MM.1S (cell line): ENCODE measurements around the gene RAP1GDS1.

Source experiments
- EZH2phosphoT487 ChIP-seq: fragments of 300-600 bp; sonication (generic); IDR thresholded peaks from 2 replicates; pipeline ENCODE4 v1.6.1; 2018; ENCODE audit warnings: antibody characterized with exemption, low read length
- TF ChIP-seq, protein P1 (sequence below): fragments of 300-600 bp; sonication (generic); IDR thresholded peaks from 2 replicates; pipeline ENCODE4 v1.5.1; 2016; ENCODE audit warnings: antibody characterized with exemption, low read length, mixed read lengths

DNA sequence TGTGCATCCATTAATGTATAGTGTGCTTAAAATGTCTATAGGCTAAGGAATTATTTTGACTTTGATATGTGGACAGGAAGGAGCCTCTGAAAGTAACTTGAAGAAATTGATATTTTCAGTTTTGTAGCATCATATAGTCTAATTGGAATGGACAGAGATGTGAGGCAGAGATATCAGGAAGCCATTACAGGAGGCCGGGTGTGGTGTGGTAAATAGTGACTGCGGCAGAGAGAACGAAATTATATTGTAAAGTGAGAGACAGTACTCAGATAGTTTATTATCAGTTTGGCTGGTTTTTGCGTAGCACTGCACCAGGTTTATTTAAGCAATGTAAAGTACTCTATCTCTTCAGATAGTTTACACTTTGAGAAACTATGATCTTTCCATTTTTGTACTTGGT, 98.5 kb downstream of the RAP1GDS1 start:
- TF ChIP-seq, protein P1, sequence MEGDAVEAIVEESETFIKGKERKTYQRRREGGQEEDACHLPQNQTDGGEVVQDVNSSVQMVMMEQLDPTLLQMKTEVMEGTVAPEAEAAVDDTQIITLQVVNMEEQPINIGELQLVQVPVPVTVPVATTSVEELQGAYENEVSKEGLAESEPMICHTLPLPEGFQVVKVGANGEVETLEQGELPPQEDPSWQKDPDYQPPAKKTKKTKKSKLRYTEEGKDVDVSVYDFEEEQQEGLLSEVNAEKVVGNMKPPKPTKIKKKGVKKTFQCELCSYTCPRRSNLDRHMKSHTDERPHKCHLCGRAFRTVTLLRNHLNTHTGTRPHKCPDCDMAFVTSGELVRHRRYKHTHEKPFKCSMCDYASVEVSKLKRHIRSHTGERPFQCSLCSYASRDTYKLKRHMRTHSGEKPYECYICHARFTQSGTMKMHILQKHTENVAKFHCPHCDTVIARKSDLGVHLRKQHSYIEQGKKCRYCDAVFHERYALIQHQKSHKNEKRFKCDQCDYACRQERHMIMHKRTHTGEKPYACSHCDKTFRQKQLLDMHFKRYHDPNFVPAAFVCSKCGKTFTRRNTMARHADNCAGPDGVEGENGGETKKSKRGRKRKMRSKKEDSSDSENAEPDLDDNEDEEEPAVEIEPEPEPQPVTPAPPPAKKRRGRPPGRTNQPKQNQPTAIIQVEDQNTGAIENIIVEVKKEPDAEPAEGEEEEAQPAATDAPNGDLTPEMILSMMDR: no peak
- no peak for TF ChIP-seq EZH2phosphoT487
